A673 (cell line): Measurements from ENCODE around the gene HBD. TPM values are rescaled to one million over a fixed set of nuclear protein-coding genes. Genes with fewer than 3 reads are reported as not detected.

Source experiments
- BruUV-seq: library from RNA; stranded (reverse); fragments of 400-500 nt; replicated peaks from 2 replicates; lab custom pipeline; 2021; lab: Mats Ljungman, UMichigan
- CTCF ChIA-PET: fragments of 300-600 bp; sonication (Branson Sonifier 250); formaldehyde crosslinking; loops from one replicate; lab custom pipeline; 2022; ENCODE audit warnings: antibody characterized with exemption; lab: Charles Lee
- POLR2A ChIA-PET: fragments of 300-600 bp; sonication (Branson Sonifier 250); formaldehyde crosslinking; loops from one replicate; lab custom pipeline; 2022; ENCODE audit warnings: antibody characterized with exemption; ENCODE audit not compliant: low non-redundant PET; lab: Charles Lee
- DNase-seq: peaks from one replicate; pipeline ENCODE4 v3.0.0-alpha.2; 2015; ENCODE audit warnings: low spot score
- H3K27ac ChIP-seq: fragments of 200-600 bp; sonication (generic); 2 replicates; pipeline ENCODE4 v1.5.1; 2016; ENCODE audit warnings: mixed run types, low read depth, mild to moderate bottlenecking, mixed read lengths, antibody characterized with exemption, low read length; ENCODE audit not compliant: poor library complexity, severe bottlenecking
- H3K27me3 ChIP-seq: fragments of 200-600 bp; sonication (generic); replicated peaks from 2 replicates; pipeline ENCODE4 v1.6.1; 2017; ENCODE audit warnings: mixed run types, low read depth, mild to moderate bottlenecking, mixed read lengths, antibody characterized with exemption, low read length; ENCODE audit not compliant: insufficient read depth, poor library complexity
- H3K36me3 ChIP-seq: fragments of 200-600 bp; sonication (generic); 2 replicates; pipeline ENCODE4 v1.6.1; 2016; ENCODE audit warnings: mixed run types, mild to moderate bottlenecking, mixed read lengths, antibody characterized with exemption, low read length; ENCODE audit not compliant: insufficient read depth, poor library complexity, severe bottlenecking
- H3K4me1 ChIP-seq: fragments of 200-600 bp; sonication (generic); 2 replicates; pipeline ENCODE4 v1.6.1; 2017; ENCODE audit warnings: mixed run types, mild to moderate bottlenecking, mixed read lengths, antibody characterized with exemption, low read length; ENCODE audit not compliant: insufficient read depth, poor library complexity, severe bottlenecking
- H3K4me3 ChIP-seq: fragments of 200-600 bp; sonication (generic); 2 replicates; pipeline ENCODE4 v1.5.1; 2016; ENCODE audit warnings: low read depth, mixed run types, mild to moderate bottlenecking, mixed read lengths, low read length; ENCODE audit not compliant: poor library complexity, severe bottlenecking
- H3K9me3 ChIP-seq: fragments of 200-600 bp; sonication (generic); 2 replicates; pipeline ENCODE4 v1.6.1; 2016; ENCODE audit warnings: mixed run types, low read depth, mild to moderate bottlenecking, mixed read lengths, antibody characterized with exemption, low read length; ENCODE audit not compliant: poor library complexity, severe bottlenecking
- EZH2 ChIP-seq: fragments of 200-600 bp; sonication (generic); IDR thresholded peaks from 2 replicates; pipeline ENCODE4 v1.6.1; 2017; ENCODE audit warnings: borderline replicate concordance, low read depth, mild to moderate bottlenecking, mixed read lengths, antibody characterized with exemption, low read length; ENCODE audit not compliant: poor library complexity, severe bottlenecking
- intact Hi-C: fragments of 100-400 bp; cut with micrococcal nuclease; formaldehyde crosslinking; loops from one replicate; pipeline ENCODE4 v1.10.0; 2022; ENCODE audit not compliant: unreplicated experiment
- total RNA-seq: library from RNA; stranded (reverse); gene quantifications from 2 replicates; pipeline ENCODE4 v1.2.3, GENCODE V29; 2021
- TF ChIP-seq, protein P1 (sequence below): fragments of 300-800, 200-600 bp; sonication (generic); conservative IDR thresholded peaks from 2 replicates; pipeline ENCODE4 v1.5.1; 2017; ENCODE audit warnings: low read depth, mild to moderate bottlenecking, antibody characterized with exemption, low read length, moderate library complexity, mixed read lengths

The HBD gene
- total RNA-seq, 1 experiment from 2014 or later: not detected

DNA sequence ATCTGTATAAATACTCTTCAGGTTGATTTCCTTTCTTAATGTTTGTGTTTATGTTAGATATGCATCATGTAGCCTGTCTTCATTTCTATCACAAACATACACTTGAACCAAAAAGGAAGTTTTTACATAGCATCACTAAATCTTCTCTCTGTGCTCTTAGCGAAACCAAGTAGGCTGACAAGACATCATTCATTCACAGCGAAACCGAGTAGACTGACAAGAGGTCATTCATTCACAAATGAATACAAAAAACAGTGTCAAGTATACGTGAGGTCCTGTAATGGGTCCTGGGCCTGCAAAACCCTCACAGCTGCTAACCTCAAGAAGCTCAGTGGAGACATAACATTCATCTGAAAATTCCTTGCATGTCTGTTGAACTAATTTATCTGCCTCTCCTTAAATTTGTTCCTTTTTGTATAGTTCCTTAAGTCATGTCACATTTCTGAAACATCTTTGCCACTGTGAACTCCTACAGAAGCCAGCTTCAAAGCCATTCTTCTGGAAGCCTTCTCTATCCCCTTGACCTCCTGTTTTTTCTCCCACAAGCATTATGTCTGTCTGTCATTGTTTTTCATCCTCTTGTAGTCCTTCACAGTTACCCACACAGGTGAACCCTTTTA is 45.3 kb upstream of the HBD start:
- no TSS peak for BruUV-seq
- CTCF ChIA-PET: no interaction called here
- DNase-seq: no peak
- Histone ChIP-seq H3K4me3 (no peak overlapping the region), H3K36me3 (no peaks in the 10 kb centered on the region), H3K27ac (no peak overlapping the region), H3K4me1 (no peaks in the 10 kb centered on the region), H3K9me3 (no peaks in the 10 kb centered on the region), H3K27me3 (no peaks in the 10 kb centered on the region)
- POLR2A ChIA-PET: no interaction called here
- no peak for TF ChIP-seq EZH2
- TF ChIP-seq, protein P1, sequence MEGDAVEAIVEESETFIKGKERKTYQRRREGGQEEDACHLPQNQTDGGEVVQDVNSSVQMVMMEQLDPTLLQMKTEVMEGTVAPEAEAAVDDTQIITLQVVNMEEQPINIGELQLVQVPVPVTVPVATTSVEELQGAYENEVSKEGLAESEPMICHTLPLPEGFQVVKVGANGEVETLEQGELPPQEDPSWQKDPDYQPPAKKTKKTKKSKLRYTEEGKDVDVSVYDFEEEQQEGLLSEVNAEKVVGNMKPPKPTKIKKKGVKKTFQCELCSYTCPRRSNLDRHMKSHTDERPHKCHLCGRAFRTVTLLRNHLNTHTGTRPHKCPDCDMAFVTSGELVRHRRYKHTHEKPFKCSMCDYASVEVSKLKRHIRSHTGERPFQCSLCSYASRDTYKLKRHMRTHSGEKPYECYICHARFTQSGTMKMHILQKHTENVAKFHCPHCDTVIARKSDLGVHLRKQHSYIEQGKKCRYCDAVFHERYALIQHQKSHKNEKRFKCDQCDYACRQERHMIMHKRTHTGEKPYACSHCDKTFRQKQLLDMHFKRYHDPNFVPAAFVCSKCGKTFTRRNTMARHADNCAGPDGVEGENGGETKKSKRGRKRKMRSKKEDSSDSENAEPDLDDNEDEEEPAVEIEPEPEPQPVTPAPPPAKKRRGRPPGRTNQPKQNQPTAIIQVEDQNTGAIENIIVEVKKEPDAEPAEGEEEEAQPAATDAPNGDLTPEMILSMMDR: no peak
- intact Hi-C loops: no loop called here

DNA sequence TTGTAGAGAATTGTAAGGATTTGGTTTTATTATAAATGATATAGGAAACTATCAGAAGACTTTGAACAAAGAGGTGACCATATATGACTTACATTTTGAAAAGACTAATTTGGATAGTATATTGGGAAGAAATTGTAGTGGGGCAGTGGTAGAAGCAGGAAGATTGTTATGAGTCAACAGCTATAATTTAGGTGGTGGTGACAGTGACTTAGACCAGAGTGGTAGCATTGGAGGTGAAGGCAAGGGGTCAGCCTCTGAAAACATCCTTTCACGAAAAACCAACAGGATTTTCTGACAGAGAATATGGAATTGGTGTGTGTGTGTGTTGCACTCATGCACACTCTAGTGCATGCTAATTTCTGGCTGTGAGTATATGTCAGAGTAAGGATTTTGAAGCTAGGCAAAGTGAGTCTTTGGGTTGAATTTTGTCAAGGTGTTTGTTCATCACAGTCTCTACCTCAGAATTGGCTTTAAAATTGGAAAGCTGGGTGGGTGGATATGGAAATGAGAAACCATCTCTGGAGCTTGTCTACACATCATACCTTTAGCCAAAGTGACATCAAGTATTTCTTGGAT is 43.6 kb upstream of the HBD start:
- BruUV-seq: no TSS peak
- intact Hi-C loops: no loop called here

DNA sequence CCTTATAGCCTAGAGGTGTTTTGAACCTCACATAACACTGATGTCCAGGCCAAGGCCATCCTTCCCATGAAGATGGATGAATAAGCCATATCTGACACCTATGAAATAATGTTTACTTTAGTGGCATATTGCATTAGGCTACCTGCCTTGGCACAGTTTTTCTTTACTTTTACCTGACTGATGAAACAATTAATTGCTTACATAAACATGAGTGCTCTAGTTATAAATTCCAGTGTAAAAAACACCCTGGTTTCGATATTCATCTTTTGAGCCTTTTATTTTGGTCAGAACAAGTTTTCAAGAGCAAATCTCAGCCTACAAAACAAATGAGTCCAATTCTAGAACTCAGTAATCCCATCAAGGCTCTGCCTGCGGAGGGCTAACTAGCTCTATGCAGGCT is 42.4 kb upstream of the HBD start:
- Histone ChIP-seq H3K4me1 (no peaks in the 10 kb centered on the region), H3K4me3 (no peak overlapping the region), H3K27me3 (no peaks in the 10 kb centered on the region), H3K9me3 (no peaks in the 10 kb centered on the region), H3K36me3 (no peaks in the 10 kb centered on the region), H3K27ac (no peak overlapping the region)
- ChIA-PET CTCF (no interaction called here), POLR2A (no interaction called here)
- TF ChIP-seq, protein P1: no peak
- no peak for TF ChIP-seq EZH2
- intact Hi-C loops: no loop called here
- no TSS peak for BruUV-seq
- no peak for DNase-seq

More for the DNA sequence above, 43.6 kb upstream of the HBD start:
- Histone ChIP-seq H3K27me3 (no peaks in the 10 kb centered on the region), H3K4me3 (no peak overlapping the region), H3K36me3 (no peaks in the 10 kb centered on the region), H3K4me1 (no peaks in the 10 kb centered on the region), H3K9me3 (no peaks in the 10 kb centered on the region), H3K27ac (no peak overlapping the region)
- TF ChIP-seq, protein P1: no peak
- no peak for TF ChIP-seq EZH2
- DNase-seq: no peak
- CTCF ChIA-PET: no interaction called here
- POLR2A ChIA-PET: no interaction called here
